ENCODE measurements around the gene ARRDC5. TPM values are rescaled to one million over a fixed set of nuclear protein-coding genes. Genes with fewer than 3 reads are reported as not detected.
A peak's percentile ranks its signal among the peaks of the same experiment; 100 is the strongest.

ARRDC5 gene
- total RNA-seq, 1 experiment from 2014 or later, result not detected

- TF ChIP-seq CTCF (conservative IDR thresholded peaks at IDR 0.05) (no peak), EZH2 (IDR thresholded peaks at IDR 0.05; ENCODE audit: low read depth) (no peak)
- Histone ChIP-seq H3K4me1 (replicated peaks; ENCODE audit: insufficient read depth) (peaks cover 40% of the 10 kb centered on the region), H3K9me3 (ENCODE audit: insufficient read depth, low read depth) (no peaks in the 10 kb centered on the region), H3K27ac (no peak overlapping the region), H3K79me2 (ENCODE audit: low read depth) (peaks cover 80% of the 10 kb centered on the region), H3F3A (ENCODE audit: insufficient read depth, low read depth) (peaks cover 42% of the 10 kb centered on the region), H2AFZ (no peak overlapping the region), H3K27me3 (ENCODE audit: insufficient read depth, low read depth) (no peaks in the 10 kb centered on the region), H3K36me3 (ENCODE audit: low read depth) (0 out of 2 replicates have a peak, but pooled peaks cover 3% of the 10 kb centered on the region), H3K9me2 (ENCODE audit: insufficient read depth) (no peaks in the 10 kb centered on the region), H3K4me3 (no peak overlapping the region), H3K4me2 (peak overlapping the region; percentile 60; the same call in 1 of the 2 replicates), H4K20me1 (ENCODE audit: insufficient read depth) (no peaks in the 10 kb centered on the region)
- ChIA-PET POLR2A (ENCODE audit: unreplicated experiment) (no interaction called here), CTCF (no interaction called here)
- intact Hi-C loops (cut with micrococcal nuclease; ENCODE audit: unreplicated experiment), result loop anchor here (10.0 kb wide), 1 partner anchor 202 kb away; no protein-coding TSS in a partner anchor
- no peak for DNase-seq
- BruUV-seq (replicated peaks), result no TSS peak
These were observed 13.8 kb upstream of the ARRDC5 start for GRCh38 chr19:4916292-4917082.

DNA sequence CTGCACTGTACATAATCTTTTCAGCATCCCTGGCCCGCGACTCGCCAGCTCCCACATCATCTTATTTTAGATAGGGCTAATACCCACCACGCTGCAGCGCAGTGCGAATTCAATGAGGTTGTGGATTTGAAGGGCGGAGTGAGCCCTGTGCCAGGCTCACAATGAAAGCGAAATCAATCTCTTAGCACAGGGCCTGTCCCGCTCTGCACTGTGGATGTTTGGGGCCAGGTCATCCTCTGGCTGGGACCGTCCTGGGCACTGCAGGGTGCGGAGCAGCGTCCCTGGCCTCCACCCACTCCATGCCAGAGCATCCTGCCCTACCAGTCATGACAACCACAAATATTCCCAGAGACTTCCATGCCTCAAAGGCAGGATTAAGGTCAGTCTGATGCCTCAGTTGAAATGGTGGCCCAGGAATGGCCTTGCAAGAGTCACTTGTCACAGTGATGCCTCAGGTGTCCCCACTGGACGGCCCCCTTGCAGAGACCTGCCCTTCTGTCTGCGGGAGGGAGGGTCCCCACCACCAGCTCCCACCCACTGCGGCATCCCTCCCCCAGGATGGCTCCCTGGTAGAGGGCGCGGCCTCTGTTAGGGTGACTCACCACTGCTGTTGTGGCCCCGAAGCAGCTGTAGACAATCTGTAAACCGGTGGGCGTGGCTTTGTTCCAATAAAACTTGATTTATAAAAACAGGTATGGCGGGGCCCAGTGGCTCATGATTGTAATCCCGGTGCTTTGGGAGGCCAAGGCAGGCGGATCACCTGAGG lies 12.2 kb upstream of the ARRDC5 start:
- peak overlapping the region; percentile 60 for H3K4me2 ChIP-seq
- POLR2A ChIA-PET (ENCODE audit: unreplicated experiment), result no interaction called here
- TF ChIP-seq EZH2 (IDR thresholded peaks at IDR 0.05; ENCODE audit: low read depth) (no peak), CTCF (conservative IDR thresholded peaks at IDR 0.05) (no peak)
- H3K79me2 ChIP-seq (ENCODE audit: low read depth), result peaks cover 77% of the 10 kb centered on the region
- no peak overlapping the region; the same call in 1 of the 2 replicates for H3K4me3 ChIP-seq
- H3K27ac ChIP-seq, result peak overlapping the region; percentile 89
- H3K27me3 ChIP-seq (ENCODE audit: insufficient read depth, low read depth), result no peaks in the 10 kb centered on the region
- peaks cover 49% of the 10 kb centered on the region for H3K4me1 ChIP-seq (replicated peaks; ENCODE audit: insufficient read depth)
- H4K20me1 ChIP-seq (ENCODE audit: insufficient read depth), result no peaks in the 10 kb centered on the region
- CTCF ChIA-PET, result interaction anchor here (0.5 to 1.0 kb wide), 4 partner anchors 44 to 653 kb away, joined by 3 to 8 read pairs (median 6); no protein-coding TSS in a partner anchor
- H3K9me2 ChIP-seq (ENCODE audit: insufficient read depth), result no peaks in the 10 kb centered on the region
- DNase-seq, result peak; percentile 89 to 91
- H3K9me3 ChIP-seq (ENCODE audit: insufficient read depth, low read depth), result no peaks in the 10 kb centered on the region
- BruUV-seq (replicated peaks), result no TSS peak
- peaks cover 47% of the 10 kb centered on the region for H3F3A ChIP-seq (ENCODE audit: insufficient read depth, low read depth)
- intact Hi-C loops (cut with micrococcal nuclease; ENCODE audit: unreplicated experiment), result loop anchor here (5.0 to 10.0 kb wide), 2 partner anchors 57 to 200 kb away; no protein-coding TSS in a partner anchor
- H2AFZ ChIP-seq, result no peak overlapping the region
- H3K36me3 ChIP-seq (ENCODE audit: low read depth), result 0 out of 2 replicates have a peak, but pooled peaks cover 3% of the 10 kb centered on the region

DNA sequence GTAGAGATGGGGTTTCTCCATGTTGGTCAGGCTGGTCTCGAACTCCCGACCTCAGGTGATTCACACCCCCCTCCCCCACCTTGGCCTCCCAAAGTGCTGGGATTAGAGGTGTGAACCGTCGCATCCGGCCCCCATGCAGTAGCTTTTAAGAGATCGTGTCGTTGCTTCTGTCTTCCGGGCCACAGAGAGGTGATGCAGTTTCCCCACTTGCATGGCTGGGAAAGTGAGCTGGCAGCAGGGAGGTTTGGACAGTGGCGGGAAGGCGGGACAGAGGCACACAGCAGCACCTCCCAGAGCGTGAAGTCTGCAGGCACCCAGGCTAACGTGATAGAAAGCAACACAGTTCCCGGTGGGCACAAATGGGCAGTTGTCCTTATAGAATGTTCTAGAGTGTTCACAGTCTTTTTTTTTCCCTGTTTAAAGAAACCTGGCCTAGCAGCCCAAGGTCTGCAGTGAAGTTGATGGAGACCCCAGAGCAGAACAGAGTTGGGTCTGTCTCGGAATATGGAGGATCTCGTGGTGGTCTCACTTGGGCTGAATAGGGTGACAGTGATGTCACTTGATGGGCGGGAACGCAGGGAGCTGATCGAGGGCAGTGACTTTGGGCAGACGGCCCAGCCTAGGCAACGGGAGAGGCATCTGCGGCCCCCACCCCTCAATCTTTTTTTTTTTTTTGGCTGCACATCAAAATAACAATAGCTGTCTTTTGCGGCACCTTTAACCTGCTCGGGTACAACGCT lies 11.5 kb upstream of the ARRDC5 start:
- intact Hi-C loops (cut with micrococcal nuclease; ENCODE audit: unreplicated experiment), result loop anchor here (5.0 to 10.0 kb wide), 2 partner anchors 58 to 199 kb away; no protein-coding TSS in a partner anchor
- peak overlapping the region; percentile 89 for H3K27ac ChIP-seq
- H3K27me3 ChIP-seq (ENCODE audit: insufficient read depth, low read depth), result no peaks in the 10 kb centered on the region
- no peaks in the 10 kb centered on the region for H3K9me3 ChIP-seq (ENCODE audit: insufficient read depth, low read depth)
- no peaks in the 10 kb centered on the region for H4K20me1 ChIP-seq (ENCODE audit: insufficient read depth)
- 0 out of 2 replicates have a peak, but pooled peaks cover 3% of the 10 kb centered on the region for H3K36me3 ChIP-seq (ENCODE audit: low read depth)
- CTCF ChIA-PET, result interaction anchor here (0.6 to 1.0 kb wide), 3 partner anchors 44 to 654 kb away, joined by 3 to 8 read pairs (median 8); no protein-coding TSS in a partner anchor
- BruUV-seq (replicated peaks), result no TSS peak
- peak in 1 of 2 experiments; percentile 36 for DNase-seq
- TF ChIP-seq EZH2 (IDR thresholded peaks at IDR 0.05; ENCODE audit: low read depth) (no peak), CTCF (conservative IDR thresholded peaks at IDR 0.05) (no peak)
- no peaks in the 10 kb centered on the region for H3K9me2 ChIP-seq (ENCODE audit: insufficient read depth)
- no peak overlapping the region for H3K4me3 ChIP-seq
- POLR2A ChIA-PET (ENCODE audit: unreplicated experiment), result no interaction called here
- peaks cover 72% of the 10 kb centered on the region for H3K79me2 ChIP-seq (ENCODE audit: low read depth)
- peak overlapping the region; percentile 60 for H3K4me2 ChIP-seq
- no peak overlapping the region for H2AFZ ChIP-seq
- H3K4me1 ChIP-seq (replicated peaks; ENCODE audit: insufficient read depth), result peaks cover 49% of the 10 kb centered on the region
- peaks cover 47% of the 10 kb centered on the region for H3F3A ChIP-seq (ENCODE audit: insufficient read depth, low read depth)
